ENCODE results near the gene EIF2D.

DNA sequence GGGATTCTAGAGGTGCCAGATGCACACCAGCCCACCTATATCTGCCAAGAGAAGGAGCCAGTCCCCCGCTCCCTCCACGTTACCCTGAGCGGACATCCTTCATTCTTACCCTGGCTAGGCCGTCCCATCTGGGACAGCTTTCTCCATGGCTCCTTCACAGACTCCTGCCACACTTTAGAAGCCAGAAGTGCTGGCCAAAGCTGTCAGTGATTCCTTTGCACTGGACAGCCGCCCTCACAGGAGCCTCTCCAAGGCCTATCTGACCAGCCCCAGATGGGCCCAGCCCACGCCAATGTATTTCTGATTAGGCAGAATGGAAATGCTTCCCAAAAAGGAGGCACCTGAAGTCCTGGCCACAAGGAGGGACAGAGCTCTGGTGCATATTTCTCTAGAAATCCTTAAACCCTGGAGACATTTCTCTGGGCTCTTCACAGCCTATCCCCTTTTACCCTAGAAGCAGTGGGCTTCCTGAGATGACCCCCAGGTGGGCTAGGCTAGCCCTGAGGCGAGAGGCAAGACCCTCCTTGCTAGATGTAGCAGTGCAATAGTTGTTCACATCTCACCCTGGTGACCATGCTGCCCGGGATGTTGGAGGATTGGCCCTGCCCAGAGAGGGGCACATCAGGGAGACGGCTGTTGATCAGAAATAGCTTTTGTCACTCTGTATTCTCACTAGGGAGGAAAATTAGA, 60.8 kb downstream of the EIF2D start:
- no peak for TF ChIP-seq ZNF550 (CRISPR knock-in tag; IDR thresholded peaks at IDR 0.05; ENCODE audit: borderline replicate concordance)
- TF ChIP-seq, protein P1, sequence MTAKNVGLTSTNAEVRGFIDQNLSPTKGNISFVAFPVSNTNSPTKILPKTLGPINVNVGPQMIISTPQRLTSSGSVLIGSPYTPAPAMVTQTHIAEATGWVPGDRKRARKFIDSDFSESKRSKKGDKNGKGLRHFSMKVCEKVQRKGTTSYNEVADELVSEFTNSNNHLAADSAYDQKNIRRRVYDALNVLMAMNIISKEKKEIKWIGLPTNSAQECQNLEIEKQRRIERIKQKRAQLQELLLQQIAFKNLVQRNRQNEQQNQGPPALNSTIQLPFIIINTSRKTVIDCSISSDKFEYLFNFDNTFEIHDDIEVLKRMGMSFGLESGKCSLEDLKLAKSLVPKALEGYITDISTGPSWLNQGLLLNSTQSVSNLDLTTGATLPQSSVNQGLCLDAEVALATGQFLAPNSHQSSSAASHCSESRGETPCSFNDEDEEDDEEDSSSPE (CRISPR knock-in tag; IDR thresholded peaks at IDR 0.05): no peak
- TF ChIP-seq ZSCAN25 (CRISPR knock-in tag; IDR thresholded peaks at IDR 0.05): no peak
- TF ChIP-seq, protein P2, sequence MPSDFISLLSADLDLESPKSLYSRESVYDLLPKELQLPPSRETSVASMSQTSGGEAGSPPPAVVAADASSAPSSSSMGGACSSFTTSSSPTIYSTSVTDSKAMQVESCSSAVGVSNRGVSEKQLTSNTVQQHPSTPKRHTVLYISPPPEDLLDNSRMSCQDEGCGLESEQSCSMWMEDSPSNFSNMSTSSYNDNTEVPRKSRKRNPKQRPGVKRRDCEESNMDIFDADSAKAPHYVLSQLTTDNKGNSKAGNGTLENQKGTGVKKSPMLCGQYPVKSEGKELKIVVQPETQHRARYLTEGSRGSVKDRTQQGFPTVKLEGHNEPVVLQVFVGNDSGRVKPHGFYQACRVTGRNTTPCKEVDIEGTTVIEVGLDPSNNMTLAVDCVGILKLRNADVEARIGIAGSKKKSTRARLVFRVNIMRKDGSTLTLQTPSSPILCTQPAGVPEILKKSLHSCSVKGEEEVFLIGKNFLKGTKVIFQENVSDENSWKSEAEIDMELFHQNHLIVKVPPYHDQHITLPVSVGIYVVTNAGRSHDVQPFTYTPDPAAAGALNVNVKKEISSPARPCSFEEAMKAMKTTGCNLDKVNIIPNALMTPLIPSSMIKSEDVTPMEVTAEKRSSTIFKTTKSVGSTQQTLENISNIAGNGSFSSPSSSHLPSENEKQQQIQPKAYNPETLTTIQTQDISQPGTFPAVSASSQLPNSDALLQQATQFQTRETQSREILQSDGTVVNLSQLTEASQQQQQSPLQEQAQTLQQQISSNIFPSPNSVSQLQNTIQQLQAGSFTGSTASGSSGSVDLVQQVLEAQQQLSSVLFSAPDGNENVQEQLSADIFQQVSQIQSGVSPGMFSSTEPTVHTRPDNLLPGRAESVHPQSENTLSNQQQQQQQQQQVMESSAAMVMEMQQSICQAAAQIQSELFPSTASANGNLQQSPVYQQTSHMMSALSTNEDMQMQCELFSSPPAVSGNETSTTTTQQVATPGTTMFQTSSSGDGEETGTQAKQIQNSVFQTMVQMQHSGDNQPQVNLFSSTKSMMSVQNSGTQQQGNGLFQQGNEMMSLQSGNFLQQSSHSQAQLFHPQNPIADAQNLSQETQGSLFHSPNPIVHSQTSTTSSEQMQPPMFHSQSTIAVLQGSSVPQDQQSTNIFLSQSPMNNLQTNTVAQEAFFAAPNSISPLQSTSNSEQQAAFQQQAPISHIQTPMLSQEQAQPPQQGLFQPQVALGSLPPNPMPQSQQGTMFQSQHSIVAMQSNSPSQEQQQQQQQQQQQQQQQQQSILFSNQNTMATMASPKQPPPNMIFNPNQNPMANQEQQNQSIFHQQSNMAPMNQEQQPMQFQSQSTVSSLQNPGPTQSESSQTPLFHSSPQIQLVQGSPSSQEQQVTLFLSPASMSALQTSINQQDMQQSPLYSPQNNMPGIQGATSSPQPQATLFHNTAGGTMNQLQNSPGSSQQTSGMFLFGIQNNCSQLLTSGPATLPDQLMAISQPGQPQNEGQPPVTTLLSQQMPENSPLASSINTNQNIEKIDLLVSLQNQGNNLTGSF (CRISPR knock-in tag; IDR thresholded peaks at IDR 0.05): no peak
